ENCODE data around the gene SORCS2.

DNA sequence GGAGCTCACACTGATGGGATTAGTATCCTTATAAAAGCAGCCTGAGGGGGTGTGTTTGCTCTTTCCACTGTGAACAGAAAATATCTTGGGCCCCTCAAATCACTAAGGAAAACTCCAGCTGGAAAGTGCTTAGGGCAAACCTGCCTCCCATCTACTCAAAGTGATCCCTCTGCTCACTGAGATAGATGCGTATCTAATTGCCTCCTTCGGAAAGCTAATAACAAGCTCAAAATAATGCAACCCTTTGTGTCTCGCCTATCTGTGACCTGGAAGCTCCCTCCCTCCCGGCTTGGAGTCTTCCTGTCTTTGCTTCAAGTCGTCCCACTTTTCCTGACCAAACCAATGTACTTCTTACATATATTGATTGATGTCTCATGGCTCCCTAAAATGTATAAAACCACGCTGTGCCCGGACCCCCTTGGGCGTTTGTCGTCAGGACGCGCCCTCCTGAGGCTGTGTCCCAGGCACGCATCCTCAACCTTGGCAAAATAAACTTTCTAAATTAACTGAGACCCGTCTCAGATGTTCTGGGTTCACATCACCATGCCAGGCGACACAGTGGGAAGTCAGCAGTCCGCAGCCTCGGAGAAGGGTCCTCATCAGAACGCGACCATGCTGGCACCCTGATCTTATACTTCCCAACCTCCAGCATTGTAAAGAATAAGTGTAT lies 34.1 kb upstream of the SORCS2 start:
- no peak for TF ChIP-seq POLR2A (IDR thresholded peaks at IDR 0.05)
- TF ChIP-seq, protein P1, sequence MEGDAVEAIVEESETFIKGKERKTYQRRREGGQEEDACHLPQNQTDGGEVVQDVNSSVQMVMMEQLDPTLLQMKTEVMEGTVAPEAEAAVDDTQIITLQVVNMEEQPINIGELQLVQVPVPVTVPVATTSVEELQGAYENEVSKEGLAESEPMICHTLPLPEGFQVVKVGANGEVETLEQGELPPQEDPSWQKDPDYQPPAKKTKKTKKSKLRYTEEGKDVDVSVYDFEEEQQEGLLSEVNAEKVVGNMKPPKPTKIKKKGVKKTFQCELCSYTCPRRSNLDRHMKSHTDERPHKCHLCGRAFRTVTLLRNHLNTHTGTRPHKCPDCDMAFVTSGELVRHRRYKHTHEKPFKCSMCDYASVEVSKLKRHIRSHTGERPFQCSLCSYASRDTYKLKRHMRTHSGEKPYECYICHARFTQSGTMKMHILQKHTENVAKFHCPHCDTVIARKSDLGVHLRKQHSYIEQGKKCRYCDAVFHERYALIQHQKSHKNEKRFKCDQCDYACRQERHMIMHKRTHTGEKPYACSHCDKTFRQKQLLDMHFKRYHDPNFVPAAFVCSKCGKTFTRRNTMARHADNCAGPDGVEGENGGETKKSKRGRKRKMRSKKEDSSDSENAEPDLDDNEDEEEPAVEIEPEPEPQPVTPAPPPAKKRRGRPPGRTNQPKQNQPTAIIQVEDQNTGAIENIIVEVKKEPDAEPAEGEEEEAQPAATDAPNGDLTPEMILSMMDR (IDR thresholded peaks at IDR 0.05), result no peak

Measured in breast epithelium (tissue), 3 donors.